ENCODE data around the gene SEL1L. TPM values are rescaled to one million over a fixed set of nuclear protein-coding genes. Genes with fewer than 3 reads are reported as not detected.
A peak's percentile ranks its signal among the peaks of the same experiment; 100 is the strongest.

The SEL1L gene
- total RNA-seq, 4 donors from 2014 or later = 16.5 to 57.1 (median 44.7) TPM

GRCh38 chr14:81509321-81509720 is 24.3 kb downstream of the SEL1L start:
- no peaks in the 10 kb centered on the region for H3K9me3 ChIP-seq
- H3K27ac ChIP-seq = no peak overlapping the region
- H3K36me3 ChIP-seq = peaks cover 0 to 29% (median 0%) of the 10 kb centered on the region in 3 donors
- H3K27me3 ChIP-seq = no peaks in the 10 kb centered on the region
- H3K4me1 ChIP-seq = peaks cover 0 to 20% (median 0%) of the 10 kb centered on the region in 4 donors
- DNase-seq = no peak
- H3K4me3 ChIP-seq = no peak overlapping the region
- TF ChIP-seq POLR2A (IDR thresholded peaks at IDR 0.05) (no peak), CTCF (IDR thresholded peaks at IDR 0.05) (no peak)

- no peak for DNase-seq
- no peaks in the 10 kb centered on the region for H3K27me3 ChIP-seq
- H3K4me1 ChIP-seq = peaks cover 0 to 14% (median 0%) of the 10 kb centered on the region in 4 donors
- H3K9me3 ChIP-seq = no peaks in the 10 kb centered on the region
- peaks cover 0 to 45% (median 0%) of the 10 kb centered on the region in 3 donors for H3K36me3 ChIP-seq
- H3K27ac ChIP-seq = peak overlapping the region in 1 of 4 donors; percentile 31
- no peak overlapping the region for H3K4me3 ChIP-seq
- TF ChIP-seq CTCF (IDR thresholded peaks at IDR 0.05) (no peak), POLR2A (IDR thresholded peaks at IDR 0.05) (no peak)
These were observed 27.2 kb downstream of the SEL1L start for GRCh38 chr14:81506487-81506886.

GRCh38 chr14:81504864-81505263 is 28.8 kb downstream of the SEL1L start:
- Histone ChIP-seq H3K36me3 (peaks cover 0 to 61% (median 0%) of the 10 kb centered on the region in 3 donors), H3K4me3 (no peak overlapping the region), H3K4me1 (peaks cover 0 to 4% (median 0%) of the 10 kb centered on the region in 4 donors), H3K27ac (no peak overlapping the region), H3K27me3 (no peaks in the 10 kb centered on the region), H3K9me3 (no peaks in the 10 kb centered on the region)
- no peak for DNase-seq
- TF ChIP-seq POLR2A (IDR thresholded peaks at IDR 0.05) (no peak), CTCF (IDR thresholded peaks at IDR 0.05) (no peak)

- TF ChIP-seq POLR2A (IDR thresholded peaks at IDR 0.05) (no peak), CTCF (IDR thresholded peaks at IDR 0.05) (no peak)
- H3K36me3 ChIP-seq = peaks cover 0 to 90% (median 8%) of the 10 kb centered on the region in 3 donors
- H3K27ac ChIP-seq = peak overlapping the region in 1 of 4 donors; percentile 4
- no peak for DNase-seq
- no peaks in the 10 kb centered on the region for H3K9me3 ChIP-seq
- no peak overlapping the region for H3K4me3 ChIP-seq
- H3K27me3 ChIP-seq = no peaks in the 10 kb centered on the region
- H3K4me1 ChIP-seq = no peaks in the 10 kb centered on the region
These were observed 47.9 kb downstream of the SEL1L start for GRCh38 chr14:81485781-81486180.

DNA sequence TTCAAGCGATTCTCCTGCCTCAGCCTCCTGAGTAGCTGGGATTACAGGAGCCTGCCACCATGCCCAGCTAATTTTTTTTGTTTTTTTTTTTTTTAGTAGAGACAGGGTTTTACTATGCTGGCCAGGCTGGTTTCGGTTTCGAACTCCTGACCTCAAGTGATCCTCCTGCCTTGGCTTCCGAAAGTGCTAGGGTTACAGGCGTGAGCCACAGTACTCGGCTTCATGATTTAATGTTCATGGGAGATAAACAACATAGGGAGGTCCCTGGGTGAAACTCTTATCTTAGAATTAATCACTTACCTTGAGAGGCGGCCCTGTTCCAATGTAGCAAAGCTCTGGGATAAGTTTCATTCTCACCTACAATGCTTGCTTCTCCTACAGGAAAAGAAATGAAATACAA is 48.3 kb downstream of the SEL1L start:
- TF ChIP-seq POLR2A (IDR thresholded peaks at IDR 0.05) (no peak), CTCF (IDR thresholded peaks at IDR 0.05) (no peak)
- no peaks in the 10 kb centered on the region for H3K9me3 ChIP-seq
- no peaks in the 10 kb centered on the region for H3K27me3 ChIP-seq
- DNase-seq = peak in 1 of 3 donors; percentile 63
- peaks cover 0 to 92% (median 8%) of the 10 kb centered on the region in 3 donors for H3K36me3 ChIP-seq
- peak overlapping the region in 1 of 4 donors; percentile 4 for H3K27ac ChIP-seq
- no peak overlapping the region for H3K4me3 ChIP-seq
- H3K4me1 ChIP-seq = no peaks in the 10 kb centered on the region

DNA sequence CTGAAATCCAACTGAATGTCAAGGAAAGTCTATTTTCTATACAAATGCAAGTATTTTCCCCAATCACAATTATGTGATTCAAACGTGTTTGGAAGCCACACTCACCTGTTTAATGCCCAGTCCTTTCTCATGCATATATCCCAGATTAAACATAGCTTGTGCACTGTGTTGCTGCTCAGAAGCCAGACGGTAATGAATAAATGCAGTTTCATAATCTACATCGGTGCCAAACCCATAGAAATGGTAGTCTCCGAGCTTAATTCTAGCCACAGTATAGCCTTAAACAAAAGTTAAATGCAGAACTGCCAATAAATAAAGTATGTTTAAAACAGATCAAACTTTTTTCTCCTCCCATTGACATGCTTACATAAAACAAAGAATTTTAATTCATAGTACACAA is 49.5 kb downstream of the SEL1L start:
- Histone ChIP-seq H3K36me3 (peaks cover 0 to 89% (median 8%) of the 10 kb centered on the region in 3 donors), H3K4me3 (no peak overlapping the region), H3K27ac (no peak overlapping the region), H3K4me1 (no peaks in the 10 kb centered on the region), H3K9me3 (no peaks in the 10 kb centered on the region), H3K27me3 (no peaks in the 10 kb centered on the region)
- DNase-seq = no peak
- TF ChIP-seq POLR2A (IDR thresholded peaks at IDR 0.05) (no peak), CTCF (IDR thresholded peaks at IDR 0.05) (no peak)

All from Peyer's patch (tissue), 4 donors.